Medulla oblongata (tissue), 1 donor: ENCODE data around the gene TMEM132A.

Experiments used
- DNase-seq: peaks from one replicate; pipeline ENCODE4 v3.0.0-alpha.2; 2015; ENCODE audit errors: extremely low spot score

The TMEM132A gene

GRCh38 chr11:60985991-60986915, 62.0 kb downstream of the TMEM132A start:
- peak; percentile 26 for DNase-seq
